ENCODE data around the gene FAM13A.

Gene FAM13A

DNA sequence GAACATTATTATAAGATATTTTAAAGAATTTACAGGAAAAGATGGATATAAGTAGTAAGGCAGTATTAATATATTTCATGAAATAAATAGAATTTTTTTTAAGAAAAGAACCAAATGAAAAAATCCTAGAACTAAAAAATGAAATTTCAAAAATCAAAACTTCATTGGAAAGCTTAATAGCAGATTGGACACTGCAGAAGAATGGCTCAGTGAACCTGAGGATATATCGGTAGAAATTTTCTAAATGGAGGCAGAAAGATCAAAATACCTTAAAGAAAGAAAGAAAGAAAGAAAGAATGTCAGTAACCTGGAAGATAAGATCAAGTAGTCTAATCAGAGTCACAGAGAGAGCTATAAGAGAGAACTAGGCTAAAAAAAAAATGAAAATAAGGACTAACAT is 21.3 kb upstream of the FAM13A start:
- Histone ChIP-seq H3K9ac (ENCODE audit: low read length) (no peak overlapping the region), H3K36me3 (replicated peaks; ENCODE audit: insufficient read depth, low read length) (no peaks in the 10 kb centered on the region), H3F3A (ENCODE audit: insufficient read depth, low read length) (no peaks in the 10 kb centered on the region), H3K4me1 (ENCODE audit: low read length) (peaks cover 6% of the 10 kb centered on the region; the same call in 1 of the 2 replicates), H2AFZ (ENCODE audit: low read length) (no peak overlapping the region), H3K4me2 (ENCODE audit: low read depth, low read length) (no peak overlapping the region), H3K9me2 (replicated peaks; ENCODE audit: insufficient read depth, low read length) (no peaks in the 10 kb centered on the region), H4K20me1 (ENCODE audit: insufficient read depth, low read length) (no peaks in the 10 kb centered on the region), H3K27ac (ENCODE audit: low read length) (no peak overlapping the region), H3K9me3 (replicated peaks; ENCODE audit: insufficient read depth, low read length) (no peaks in the 10 kb centered on the region), H3K4me3 (ENCODE audit: low read length) (no peak overlapping the region), H3K27me3 (replicated peaks; ENCODE audit: insufficient read depth, low read length) (no peaks in the 10 kb centered on the region), H3K79me2 (ENCODE audit: low read length) (no peaks in the 10 kb centered on the region)
- TF ChIP-seq EZH2phosphoT487 (IDR thresholded peaks at IDR 0.05; ENCODE audit: low read length) (no peak), EZH2 (optimal IDR thresholded peaks at IDR 0.05; ENCODE audit: low read depth, low read length) (no peak)
- TF ChIP-seq, protein P1, sequence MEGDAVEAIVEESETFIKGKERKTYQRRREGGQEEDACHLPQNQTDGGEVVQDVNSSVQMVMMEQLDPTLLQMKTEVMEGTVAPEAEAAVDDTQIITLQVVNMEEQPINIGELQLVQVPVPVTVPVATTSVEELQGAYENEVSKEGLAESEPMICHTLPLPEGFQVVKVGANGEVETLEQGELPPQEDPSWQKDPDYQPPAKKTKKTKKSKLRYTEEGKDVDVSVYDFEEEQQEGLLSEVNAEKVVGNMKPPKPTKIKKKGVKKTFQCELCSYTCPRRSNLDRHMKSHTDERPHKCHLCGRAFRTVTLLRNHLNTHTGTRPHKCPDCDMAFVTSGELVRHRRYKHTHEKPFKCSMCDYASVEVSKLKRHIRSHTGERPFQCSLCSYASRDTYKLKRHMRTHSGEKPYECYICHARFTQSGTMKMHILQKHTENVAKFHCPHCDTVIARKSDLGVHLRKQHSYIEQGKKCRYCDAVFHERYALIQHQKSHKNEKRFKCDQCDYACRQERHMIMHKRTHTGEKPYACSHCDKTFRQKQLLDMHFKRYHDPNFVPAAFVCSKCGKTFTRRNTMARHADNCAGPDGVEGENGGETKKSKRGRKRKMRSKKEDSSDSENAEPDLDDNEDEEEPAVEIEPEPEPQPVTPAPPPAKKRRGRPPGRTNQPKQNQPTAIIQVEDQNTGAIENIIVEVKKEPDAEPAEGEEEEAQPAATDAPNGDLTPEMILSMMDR (IDR thresholded peaks at IDR 0.05; ENCODE audit: low read length), result no peak
- no peak for DNase-seq

DNA sequence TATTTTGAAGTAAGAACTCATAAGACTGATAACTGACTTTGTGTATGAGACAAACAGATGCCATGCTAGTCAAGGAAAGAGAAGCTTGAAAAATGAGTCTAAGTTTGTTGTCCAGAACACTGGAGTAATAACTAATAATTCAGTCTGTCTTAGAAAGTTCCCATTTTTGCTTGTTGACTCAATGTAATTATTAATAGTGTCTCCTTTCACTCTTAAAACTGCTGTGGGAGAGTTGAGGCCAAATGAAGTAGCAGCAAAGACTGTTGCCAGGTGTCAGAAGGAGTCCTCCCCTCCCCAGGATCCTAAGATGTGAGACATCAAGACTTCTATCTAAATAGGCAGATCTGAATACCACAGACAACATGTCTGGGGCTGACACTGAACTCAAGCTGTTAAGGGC is 20.8 kb upstream of the FAM13A start:
- Histone ChIP-seq H3K9me3 (replicated peaks; ENCODE audit: insufficient read depth, low read length) (no peaks in the 10 kb centered on the region), H3K4me3 (ENCODE audit: low read length) (no peak overlapping the region), H2AFZ (ENCODE audit: low read length) (no peak overlapping the region), H3K36me3 (replicated peaks; ENCODE audit: insufficient read depth, low read length) (no peaks in the 10 kb centered on the region), H3F3A (ENCODE audit: insufficient read depth, low read length) (no peaks in the 10 kb centered on the region), H4K20me1 (ENCODE audit: insufficient read depth, low read length) (no peaks in the 10 kb centered on the region), H3K27me3 (replicated peaks; ENCODE audit: insufficient read depth, low read length) (no peaks in the 10 kb centered on the region), H3K9ac (ENCODE audit: low read length) (no peak overlapping the region), H3K9me2 (replicated peaks; ENCODE audit: insufficient read depth, low read length) (no peaks in the 10 kb centered on the region), H3K27ac (ENCODE audit: low read length) (no peak overlapping the region), H3K4me2 (ENCODE audit: low read depth, low read length) (no peak overlapping the region), H3K4me1 (ENCODE audit: low read length) (peaks cover 6% of the 10 kb centered on the region; the same call in 1 of the 2 replicates), H3K79me2 (ENCODE audit: low read length) (no peaks in the 10 kb centered on the region)
- DNase-seq, result no peak
- TF ChIP-seq EZH2phosphoT487 (IDR thresholded peaks at IDR 0.05; ENCODE audit: low read length) (no peak), EZH2 (optimal IDR thresholded peaks at IDR 0.05; ENCODE audit: low read depth, low read length) (no peak)
- TF ChIP-seq, protein P1 (IDR thresholded peaks at IDR 0.05; ENCODE audit: low read length), result no peak

DNA sequence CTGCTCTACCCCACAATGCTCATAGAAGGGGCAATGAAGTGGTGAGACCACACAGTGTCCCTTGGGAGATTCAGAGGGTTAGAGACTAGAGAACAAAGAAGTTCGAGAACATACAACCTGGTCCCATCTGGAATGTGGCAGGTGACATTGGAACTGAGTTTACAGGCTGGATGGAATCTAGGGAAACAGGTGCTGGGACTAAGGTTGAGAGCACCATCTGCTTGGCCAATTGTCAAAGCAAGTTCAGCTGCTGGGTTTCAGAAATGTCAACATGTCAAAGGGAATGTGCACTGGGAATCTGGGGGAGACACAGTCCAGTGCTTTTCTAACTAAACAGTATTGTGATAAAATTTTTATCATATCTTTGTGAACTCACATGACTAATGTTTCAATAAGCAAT is 15.9 kb upstream of the FAM13A start:
- H3K9ac ChIP-seq (ENCODE audit: low read length), result no peak overlapping the region
- H4K20me1 ChIP-seq (ENCODE audit: insufficient read depth, low read length), result no peaks in the 10 kb centered on the region
- no peaks in the 10 kb centered on the region for H3K9me3 ChIP-seq (replicated peaks; ENCODE audit: insufficient read depth, low read length)
- H3F3A ChIP-seq (ENCODE audit: insufficient read depth, low read length), result no peaks in the 10 kb centered on the region
- TF ChIP-seq EZH2 (optimal IDR thresholded peaks at IDR 0.05; ENCODE audit: low read depth, low read length), result no peak
- TF ChIP-seq EZH2phosphoT487 (IDR thresholded peaks at IDR 0.05; ENCODE audit: low read length), result no peak
- TF ChIP-seq, protein P1 (IDR thresholded peaks at IDR 0.05; ENCODE audit: low read length), result no peak
- H3K79me2 ChIP-seq (ENCODE audit: low read length), result no peaks in the 10 kb centered on the region
- H3K4me1 ChIP-seq (ENCODE audit: low read length), result no peaks in the 10 kb centered on the region
- DNase-seq, result no peak
- H3K4me3 ChIP-seq (ENCODE audit: low read length), result no peak overlapping the region
- H3K27ac ChIP-seq (ENCODE audit: low read length), result no peak overlapping the region
- no peaks in the 10 kb centered on the region for H3K9me2 ChIP-seq (replicated peaks; ENCODE audit: insufficient read depth, low read length)
- no peak overlapping the region for H2AFZ ChIP-seq (ENCODE audit: low read length)
- no peak overlapping the region for H3K4me2 ChIP-seq (ENCODE audit: low read depth, low read length)
- H3K27me3 ChIP-seq (replicated peaks; ENCODE audit: insufficient read depth, low read length), result no peaks in the 10 kb centered on the region
- H3K36me3 ChIP-seq (replicated peaks; ENCODE audit: insufficient read depth, low read length), result no peaks in the 10 kb centered on the region

Data from MM.1S (cell line).